Aorta (tissue), 5 donors: ENCODE results near the gene RIT2. TPM values are rescaled to one million over a fixed set of nuclear protein-coding genes. Genes with fewer than 3 reads are reported as not detected.

Source experiments
- ATAC-seq: fragments of 200-7000 bp; cut with Tn5 transposase; one replicate; pipeline ENCODE4 v1.9.1; 2022; ENCODE audit warnings: moderate library complexity; ENCODE audit not compliant: low FRiP score
- DNase-seq, 2 donors: peaks; one replicate each; pipeline ENCODE4 v3.0.0-alpha.2; 2020
- H3K27ac ChIP-seq, 2 donors: one replicate each; pipeline ENCODE4 v1.5.1; 2013; ENCODE audit warnings: low read length in 2 of 2, mild to moderate bottlenecking in 2 of 2, moderate library complexity in 2 of 2, control low read depth in 1 of 2, inconsistent platforms in 1 of 2, low read depth in 1 of 2
- H3K27me3 ChIP-seq, 2 donors: one replicate each; pipeline ENCODE4 v1.6.1; 2013; ENCODE audit warnings: control low read depth in 1 of 2, low read length in 1 of 2, mild to moderate bottlenecking in 1 of 2, moderate library complexity in 1 of 2; ENCODE audit not compliant: insufficient read depth in 2 of 2, control insufficient read depth in 1 of 2
- H3K36me3 ChIP-seq, 2 donors: one replicate each; pipeline ENCODE4 v1.6.1; 2013; ENCODE audit warnings: control low read depth in 1 of 2, low read length in 1 of 2, mild to moderate bottlenecking in 1 of 2; ENCODE audit not compliant: insufficient read depth in 2 of 2, control insufficient read depth in 1 of 2
- H3K4me1 ChIP-seq, 2 donors: one replicate each; pipeline ENCODE4 v1.6.1; 2013; ENCODE audit warnings: low read length in 2 of 2, control low read depth in 1 of 2, mild to moderate bottlenecking in 1 of 2, moderate library complexity in 1 of 2; ENCODE audit not compliant: insufficient read depth in 2 of 2, control insufficient read depth in 1 of 2
- H3K4me3 ChIP-seq, 2 donors: one replicate each; pipeline ENCODE4 v1.5.1; 2013; ENCODE audit warnings: low read length in 2 of 2, control low read depth in 1 of 2, mild to moderate bottlenecking in 1 of 2
- H3K9me3 ChIP-seq: one replicate; pipeline ENCODE4 v1.6.1; 2013; ENCODE audit warnings: mild to moderate bottlenecking, low read length; ENCODE audit not compliant: control insufficient read depth
- WGBS, 2 donors: extraction: QIAGEN DNeasy Blood & Tissue Kit; methylation state at CpG; one replicate each; pipeline ENCODE4 v1.1.7; 2013; 5-methylcytosine and 5-hydroxymethylcytosine counted together
- intact Hi-C, 2 donors: fragments of 100-400 bp; cut with DNase I; formaldehyde crosslinking; loops; one replicate each; pipeline versions ENCODE4 v1.14.2 to v1.15.0; 2022
- polyA plus RNA-seq, 2 donors: library from polyadenylated mRNA; stranded (reverse); fragments of 200-250 nt; gene quantifications; one replicate each; pipeline ENCODE4 v1.2.3, GENCODE V29; 2013
- total RNA-seq, 2 donors: library from RNA; stranded (reverse); fragmentation: NEBNext Ultra II Directional; extraction: Animal tissue kit (Norgen Biotek cat#: 25700); gene quantifications; one replicate each; pipeline ENCODE4 v1.2.1, GENCODE V29; 2021
- donor health status: healthy with polysubstance abuse.
- donor health status: Bipolar disorder and iron deficiency.
- donor health status: DM: no; HTN: no; CAD: no.
- donor health status: DM: no; HTN: no; CAD: no.
- donor health status: DM: yes; HTN: yes; CAD: no.

RIT2 gene
- total and polyA plus RNA-seq, 4 donors = 2.9 TPM; not detected in 3

- intact Hi-C loops = no loop called here
- ATAC-seq (no peak), DNase-seq (no peak)
- WGBS, 2 donors = 97 to 100% methylated on average over 1 of the region's 1 CpG
- H3K36me3 ChIP-seq = no peaks in the 10 kb centered on the region
- no peaks in the 10 kb centered on the region for H3K9me3 ChIP-seq
- no peak overlapping the region for H3K4me3 ChIP-seq
- H3K27me3 ChIP-seq = no peaks in the 10 kb centered on the region
- H3K4me1 ChIP-seq = no peaks in the 10 kb centered on the region
- H3K27ac ChIP-seq = no peak overlapping the region
Observed at GRCh38 chr18:43073771-43074170, 41.7 kb downstream of the RIT2 start.

GRCh38 chr18:43068781-43069180, 46.7 kb downstream of the RIT2 start:
- Histone ChIP-seq H3K4me3 (no peak overlapping the region), H3K27ac (no peak overlapping the region), H3K4me1 (no peaks in the 10 kb centered on the region), H3K36me3 (no peaks in the 10 kb centered on the region), H3K9me3 (no peaks in the 10 kb centered on the region), H3K27me3 (no peaks in the 10 kb centered on the region)
- intact Hi-C loops = no loop called here
- 25 to 34% methylated on average over 4 of the region's 4 CpGs for WGBS, 2 donors
- ATAC-seq (no peak), DNase-seq (no peak)

- H3K27ac ChIP-seq = no peak overlapping the region
- intact Hi-C loops = no loop called here
- no peak for DNase-seq
- 85 to 92% methylated on average over 1 of the region's 1 CpG for WGBS, 2 donors
- no peaks in the 10 kb centered on the region for H3K36me3 ChIP-seq
- H3K27me3 ChIP-seq = no peaks in the 10 kb centered on the region
- no peak overlapping the region for H3K4me3 ChIP-seq
- H3K4me1 ChIP-seq = no peaks in the 10 kb centered on the region
- H3K9me3 ChIP-seq = no peaks in the 10 kb centered on the region
- no peak for ATAC-seq
Observed at GRCh38 chr18:43067570-43067969, 47.9 kb downstream of the RIT2 start.

GRCh38 chr18:43061816-43062215, 53.7 kb downstream of the RIT2 start:
- ATAC-seq = no peak
- Histone ChIP-seq H3K36me3 (no peaks in the 10 kb centered on the region), H3K4me3 (no peak overlapping the region), H3K27me3 (no peaks in the 10 kb centered on the region), H3K27ac (no peak overlapping the region), H3K9me3 (peaks cover 4% of the 10 kb centered on the region), H3K4me1 (no peaks in the 10 kb centered on the region)
- WGBS, 2 donors = 87 to 90% methylated on average over 6 of the region's 6 CpGs
- intact Hi-C loops = no loop called here
- DNase-seq = no peak

GRCh38 chr18:43061318-43061717, 54.2 kb downstream of the RIT2 start:
- DNase-seq (no peak), ATAC-seq (no peak)
- H3K36me3 ChIP-seq = no peaks in the 10 kb centered on the region
- 75 to 91% methylated on average over 4 of the region's 4 CpGs for WGBS, 2 donors
- peaks cover 4% of the 10 kb centered on the region for H3K9me3 ChIP-seq
- no peaks in the 10 kb centered on the region for H3K4me1 ChIP-seq
- no peaks in the 10 kb centered on the region for H3K27me3 ChIP-seq
- H3K27ac ChIP-seq = no peak overlapping the region
- intact Hi-C loops = no loop called here
- no peak overlapping the region for H3K4me3 ChIP-seq

DNA sequence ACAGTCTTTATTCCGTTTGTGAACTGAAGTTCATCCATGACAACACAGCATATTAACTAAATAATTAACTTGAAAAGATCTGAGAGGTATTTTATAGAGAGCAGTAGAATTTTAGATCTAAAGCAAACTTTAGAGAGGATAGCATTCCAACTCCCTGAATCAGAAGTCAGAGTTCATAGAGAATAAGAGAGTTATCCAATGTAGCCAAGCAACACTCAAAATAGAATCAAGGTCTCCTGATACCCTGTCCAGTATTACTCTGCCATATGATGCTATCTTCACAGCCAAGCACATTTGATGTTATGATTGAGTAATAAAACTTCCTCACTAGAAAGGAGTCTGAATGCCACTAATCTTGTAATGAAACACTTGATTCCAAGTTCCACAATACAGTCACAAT, 55.5 kb downstream of the RIT2 start:
- ATAC-seq = no peak
- DNase-seq = no peak
- no peak overlapping the region for H3K4me3 ChIP-seq
- no peaks in the 10 kb centered on the region for H3K27me3 ChIP-seq
- WGBS, 2 donors = 57 to 82% methylated on average over 1 of the region's 1 CpG
- peaks cover 4% of the 10 kb centered on the region for H3K9me3 ChIP-seq
- no peak overlapping the region for H3K27ac ChIP-seq
- H3K36me3 ChIP-seq = no peaks in the 10 kb centered on the region
- H3K4me1 ChIP-seq = no peaks in the 10 kb centered on the region
- intact Hi-C loops = no loop called here

DNA sequence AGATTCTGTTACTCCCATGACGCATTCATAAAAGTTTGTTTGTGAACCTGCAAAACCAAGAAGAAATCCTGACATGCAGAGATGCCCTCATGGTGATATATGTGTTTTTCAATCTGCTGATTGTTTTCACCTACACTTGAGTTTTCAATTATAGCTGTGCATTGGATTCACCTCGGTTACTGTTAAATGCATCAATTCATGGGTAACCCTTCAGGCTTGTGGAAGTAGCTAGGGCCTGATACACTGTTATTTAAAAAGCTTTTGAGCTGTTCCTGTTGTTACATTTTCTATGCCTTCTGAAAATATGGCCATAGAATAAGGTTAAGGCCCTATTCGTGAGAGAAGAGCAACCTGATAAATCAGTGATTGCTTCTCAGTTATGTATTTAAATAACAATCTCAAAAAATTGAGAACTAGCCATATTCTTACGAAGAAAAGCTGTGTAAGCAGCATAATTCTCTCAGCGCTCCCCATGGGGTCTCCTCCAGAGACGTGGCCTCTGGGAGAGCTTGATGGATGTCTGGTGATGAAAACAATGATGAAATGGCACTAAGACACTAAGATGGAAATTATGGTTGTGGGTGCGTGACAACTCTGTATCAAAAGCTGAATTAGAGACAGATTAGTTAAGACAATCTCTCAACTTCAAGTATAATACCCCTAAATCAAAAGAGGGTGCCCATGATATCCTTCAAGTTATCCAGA, 60.5 kb downstream of the RIT2 start:
- H3K27ac ChIP-seq = no peak overlapping the region
- no peaks in the 10 kb centered on the region for H3K27me3 ChIP-seq
- ATAC-seq (no peak), DNase-seq (no peak)
- no peaks in the 10 kb centered on the region for H3K4me1 ChIP-seq
- 64 to 74% methylated on average over 7 of the region's 7 CpGs for WGBS, 2 donors
- intact Hi-C loops = no loop called here
- H3K4me3 ChIP-seq = no peak overlapping the region
- H3K36me3 ChIP-seq = no peaks in the 10 kb centered on the region
- no peaks in the 10 kb centered on the region for H3K9me3 ChIP-seq

DNA sequence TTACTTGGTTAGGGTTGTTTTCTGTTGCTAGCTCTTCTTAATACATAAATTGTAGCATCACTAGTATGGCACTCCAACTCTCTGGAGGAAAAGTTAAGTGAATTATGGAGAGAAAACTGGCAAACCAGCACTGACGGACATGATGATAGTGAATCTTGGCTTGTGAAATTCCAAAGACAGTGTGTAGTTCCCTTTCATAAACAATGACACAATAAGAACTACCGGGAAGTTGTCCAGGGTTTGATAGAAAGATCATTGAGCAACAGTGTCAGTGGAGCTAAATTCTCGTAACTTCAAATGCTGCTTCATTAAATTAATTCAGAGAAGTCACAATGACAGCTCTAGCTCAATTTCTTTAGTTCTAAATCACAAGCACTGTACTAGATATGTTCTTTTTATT, 66.5 kb downstream of the RIT2 start:
- H3K36me3 ChIP-seq = no peaks in the 10 kb centered on the region
- WGBS, 2 donors = 43 to 45% methylated on average over 3 of the region's 3 CpGs
- DNase-seq = no peak
- no peak overlapping the region for H3K27ac ChIP-seq
- no peak overlapping the region for H3K4me3 ChIP-seq
- no peaks in the 10 kb centered on the region for H3K4me1 ChIP-seq
- H3K9me3 ChIP-seq = no peaks in the 10 kb centered on the region
- ATAC-seq = peak; percentile 68
- H3K27me3 ChIP-seq = no peaks in the 10 kb centered on the region
- intact Hi-C loops = no loop called here

DNA sequence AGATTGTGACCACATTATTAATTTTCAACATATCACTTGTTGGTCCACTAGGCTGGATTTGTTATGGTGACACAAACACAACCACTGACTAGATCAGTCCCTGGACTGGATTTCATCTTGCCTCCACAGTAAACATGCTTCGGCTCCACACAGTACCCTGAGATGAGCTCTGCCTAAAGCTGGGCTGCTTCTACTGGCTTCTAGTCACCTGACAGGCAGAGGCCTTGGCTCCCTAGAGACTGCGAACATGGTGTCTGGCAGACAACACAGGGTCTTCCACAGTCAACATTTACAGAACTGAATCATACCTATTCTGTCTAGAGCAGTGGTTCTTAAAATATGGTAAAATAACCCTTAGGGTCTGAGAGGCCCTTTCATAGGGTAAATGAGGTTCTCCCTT, 69.2 kb downstream of the RIT2 start:
- no peak for ATAC-seq
- DNase-seq = no peak
- 39 to 75% methylated on average over 2 of the region's 2 CpGs for WGBS, 2 donors
- Histone ChIP-seq H3K4me3 (no peak overlapping the region), H3K36me3 (no peaks in the 10 kb centered on the region), H3K9me3 (no peaks in the 10 kb centered on the region), H3K27ac (no peak overlapping the region), H3K4me1 (no peaks in the 10 kb centered on the region), H3K27me3 (no peaks in the 10 kb centered on the region)
- intact Hi-C loops = no loop called here
